ENCODE results near the gene VSIG10.

DNA sequence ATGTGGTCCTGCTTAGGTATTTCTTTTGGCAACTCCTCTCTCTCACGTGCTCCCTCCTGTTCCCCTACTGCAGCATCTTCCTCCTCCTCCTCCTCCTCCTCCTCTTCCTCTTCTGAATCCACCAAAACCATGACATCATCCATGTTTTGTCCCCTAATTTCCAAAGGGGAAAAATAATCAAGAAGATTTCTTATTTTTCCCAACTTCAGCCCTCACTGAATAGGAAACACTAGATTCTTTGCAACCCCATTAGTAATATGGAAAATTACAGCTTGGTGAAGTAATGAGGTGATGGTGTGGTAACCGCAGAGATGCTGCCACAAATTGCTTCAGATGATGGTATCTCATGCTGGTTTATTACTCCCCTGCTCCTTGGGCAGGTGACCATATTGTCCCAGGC is 35.4 kb downstream of the VSIG10 start:
- TF ChIP-seq ZBTB7A (IDR thresholded peaks at IDR 0.05; ENCODE audit: low read depth) = no peak
- no peak for TF ChIP-seq TAF1 (IDR thresholded peaks at IDR 0.05; ENCODE audit: low read depth)
- no peak for TF ChIP-seq CREB1 (IDR thresholded peaks at IDR 0.05; ENCODE audit: low read depth)
- TF ChIP-seq FOXM1 (IDR thresholded peaks at IDR 0.05; ENCODE audit: borderline replicate concordance, low read depth) = no peak
- TF ChIP-seq CEBPB (IDR thresholded peaks at IDR 0.05) = no peak
- no peak for TF ChIP-seq YY1 (IDR thresholded peaks at IDR 0.05; ENCODE audit: low read depth)
- TF ChIP-seq, protein P1, sequence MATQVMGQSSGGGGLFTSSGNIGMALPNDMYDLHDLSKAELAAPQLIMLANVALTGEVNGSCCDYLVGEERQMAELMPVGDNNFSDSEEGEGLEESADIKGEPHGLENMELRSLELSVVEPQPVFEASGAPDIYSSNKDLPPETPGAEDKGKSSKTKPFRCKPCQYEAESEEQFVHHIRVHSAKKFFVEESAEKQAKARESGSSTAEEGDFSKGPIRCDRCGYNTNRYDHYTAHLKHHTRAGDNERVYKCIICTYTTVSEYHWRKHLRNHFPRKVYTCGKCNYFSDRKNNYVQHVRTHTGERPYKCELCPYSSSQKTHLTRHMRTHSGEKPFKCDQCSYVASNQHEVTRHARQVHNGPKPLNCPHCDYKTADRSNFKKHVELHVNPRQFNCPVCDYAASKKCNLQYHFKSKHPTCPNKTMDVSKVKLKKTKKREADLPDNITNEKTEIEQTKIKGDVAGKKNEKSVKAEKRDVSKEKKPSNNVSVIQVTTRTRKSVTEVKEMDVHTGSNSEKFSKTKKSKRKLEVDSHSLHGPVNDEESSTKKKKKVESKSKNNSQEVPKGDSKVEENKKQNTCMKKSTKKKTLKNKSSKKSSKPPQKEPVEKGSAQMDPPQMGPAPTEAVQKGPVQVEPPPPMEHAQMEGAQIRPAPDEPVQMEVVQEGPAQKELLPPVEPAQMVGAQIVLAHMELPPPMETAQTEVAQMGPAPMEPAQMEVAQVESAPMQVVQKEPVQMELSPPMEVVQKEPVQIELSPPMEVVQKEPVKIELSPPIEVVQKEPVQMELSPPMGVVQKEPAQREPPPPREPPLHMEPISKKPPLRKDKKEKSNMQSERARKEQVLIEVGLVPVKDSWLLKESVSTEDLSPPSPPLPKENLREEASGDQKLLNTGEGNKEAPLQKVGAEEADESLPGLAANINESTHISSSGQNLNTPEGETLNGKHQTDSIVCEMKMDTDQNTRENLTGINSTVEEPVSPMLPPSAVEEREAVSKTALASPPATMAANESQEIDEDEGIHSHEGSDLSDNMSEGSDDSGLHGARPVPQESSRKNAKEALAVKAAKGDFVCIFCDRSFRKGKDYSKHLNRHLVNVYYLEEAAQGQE (IDR thresholded peaks at IDR 0.05; ENCODE audit: low read depth) = no peak
- no peak for TF ChIP-seq EP300 (IDR thresholded peaks at IDR 0.05; ENCODE audit: borderline replicate concordance)

Measured in Ishikawa (cell line).